Ovary (tissue), 9 donors: ENCODE measurements around the gene ABHD16A. TPM values are rescaled to one million over a fixed set of nuclear protein-coding genes. Genes with fewer than 3 reads are reported as not detected.

Experiments
- DNase-seq, 5 donors: peaks; one replicate each; pipeline ENCODE4 v3.0.0-alpha.2; 2019 to 2020
- H3K27ac ChIP-seq, 2 donors: fragments of 200-600 bp; one replicate each; pipeline versions ENCODE4 v1.5.1 to v1.8.0; 2019 to 2022
- H3K27me3 ChIP-seq: fragments of 200-600 bp; one replicate; pipeline ENCODE4 v1.8.0; 2022
- H3K36me3 ChIP-seq: fragments of 200-600 bp; sonication (generic); one replicate; pipeline ENCODE4 v1.5.1; 2019
- H3K4me1 ChIP-seq: one replicate; pipeline ENCODE4 v1.8.1; 2013; ENCODE audit warnings: mild to moderate bottlenecking, moderate library complexity; ENCODE audit not compliant: insufficient read depth
- H3K4me3 ChIP-seq: fragments of 200-600 bp; sonication (generic); one replicate; pipeline ENCODE4 v1.5.1; 2017
- H3K9me3 ChIP-seq, 2 donors: fragments of 200-600 bp in 1 of 2; sonication (generic) in 1 of 2; one replicate each; pipeline versions ENCODE4 v1.5.1 to v1.8.1; 2013 to 2019; ENCODE audit warnings: mild to moderate bottlenecking in 1 of 2, moderate library complexity in 1 of 2
- EP300 ChIP-seq: sonication (generic); formaldehyde crosslinking; IDR thresholded peaks from one replicate; pipeline ENCODE4 v1.6.1; 2017; ENCODE audit warnings: antibody characterized with exemption
- POLR2A ChIP-seq: fragments of 450-650 bp; IDR thresholded peaks from one replicate; pipeline ENCODE4 v1.6.1; 2017; ENCODE audit warnings: antibody characterized with exemption, mild to moderate bottlenecking, moderate library complexity
- WGBS, 3 donors: extraction: QIAGEN DNeasy Blood & Tissue Kit in 1 of 3; methylation state at CpG; one replicate each; pipeline versions ENCODE4 v1.1.5 to v1.1.7; 2013 to 2017; 5-methylcytosine and 5-hydroxymethylcytosine counted together
- intact Hi-C, 4 donors: fragments of 100-400 bp; cut with DNase I; formaldehyde crosslinking; loops; one replicate each; pipeline versions ENCODE4 v1.11.0 to v1.15.1; 2022 to 2023
- polyA plus RNA-seq, 2 donors: library from polyadenylated mRNA; stranded (reverse); fragments of 200-250 nt in 1 of 2; fragments of 350-450 nt in 1 of 2; fragmentation: Illumina TruSeq in 1 of 2; extraction: RNeasy Lipid Tissue Mini Kit (QIAGEN cat#74804) in 1 of 2; gene quantifications; one replicate each; pipeline ENCODE4 v1.2.3, GENCODE V29; 2013 to 2014
- total RNA-seq, 7 donors: library from RNA; depleted of rRNA in 2 of 7; stranded (reverse); fragments of >200 nt in 2 of 7; fragmentation: NEBNext Ultra II Directional in 3 of 7; extraction: Animal tissue kit (Norgen Biotek cat#: 25700) in 3 of 7; gene quantifications; one replicate each; pipeline versions ENCODE4 v1.1.0 to v1.2.4, GENCODE V29; 2016 to 2023
- TF ChIP-seq, protein P1 (sequence below), 3 donors: fragments of 450-650 bp in 2 of 3; fragments of 200-600 bp in 1 of 3; IDR thresholded peaks; one replicate each; pipeline versions ENCODE4 v1.5.1 to v1.8.0; 2016 to 2022; ENCODE audit warnings: antibody characterized with exemption in 3 of 3, mild to moderate bottlenecking in 1 of 3
- donor health status: DM: no; HTN: no; CAD: no; lungs with moderate emphysema.
- donor health status: DM: no; HTN: no; CAD: no.
- donor health status: Bipolar disorder and iron deficiency.
- donor health status: DM: yes; HTN: yes; CAD: no.
- donor health status: DM: no; HTN: no; CAD: no.
- donor health status: DM: yes; HTN: yes; CAD: no.

ABHD16A gene
- total and polyA plus RNA-seq, 9 donors: 25.4 to 60.4 (median 36.7) TPM

DNA sequence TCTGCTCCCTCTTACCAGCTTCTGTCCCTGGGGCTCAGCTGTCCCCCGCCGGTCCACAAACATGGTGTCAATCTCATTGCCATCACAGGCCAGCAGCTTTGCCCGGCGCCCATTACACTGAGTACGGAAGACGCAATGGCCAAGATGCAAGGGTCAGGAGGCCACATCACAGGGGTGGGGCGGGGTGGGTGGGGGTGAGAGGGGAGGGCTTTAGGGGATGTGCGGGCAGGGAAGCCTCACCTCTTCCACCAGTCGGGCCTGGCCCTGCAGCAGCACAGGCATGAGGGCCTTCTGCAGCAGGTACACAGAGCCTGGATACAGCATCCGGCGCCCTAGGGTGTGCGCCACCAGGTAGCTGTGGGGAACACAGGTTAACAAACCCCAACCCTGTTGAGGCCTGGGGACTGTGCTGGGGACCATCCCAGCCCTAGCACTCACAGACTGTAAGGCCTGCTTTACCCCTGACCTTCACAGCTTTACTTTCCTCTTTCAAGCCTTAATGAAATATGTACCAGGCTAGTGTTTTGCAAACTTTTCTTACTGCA, 11.5 kb downstream of the ABHD16A start:
- 89 to 96% (median 92%) methylated on average over 12 of the region's 12 CpGs for WGBS, 3 donors
- intact Hi-C loops: no loop called here
- Histone ChIP-seq H3K4me3 (no peak overlapping the region), H3K4me1 (no peaks in the 10 kb centered on the region), H3K27me3 (no peaks in the 10 kb centered on the region), H3K27ac (no peak overlapping the region), H3K9me3 (no peaks in the 10 kb centered on the region), H3K36me3 (no peaks in the 10 kb centered on the region)
- no peak for DNase-seq
- TF ChIP-seq, protein P1, sequence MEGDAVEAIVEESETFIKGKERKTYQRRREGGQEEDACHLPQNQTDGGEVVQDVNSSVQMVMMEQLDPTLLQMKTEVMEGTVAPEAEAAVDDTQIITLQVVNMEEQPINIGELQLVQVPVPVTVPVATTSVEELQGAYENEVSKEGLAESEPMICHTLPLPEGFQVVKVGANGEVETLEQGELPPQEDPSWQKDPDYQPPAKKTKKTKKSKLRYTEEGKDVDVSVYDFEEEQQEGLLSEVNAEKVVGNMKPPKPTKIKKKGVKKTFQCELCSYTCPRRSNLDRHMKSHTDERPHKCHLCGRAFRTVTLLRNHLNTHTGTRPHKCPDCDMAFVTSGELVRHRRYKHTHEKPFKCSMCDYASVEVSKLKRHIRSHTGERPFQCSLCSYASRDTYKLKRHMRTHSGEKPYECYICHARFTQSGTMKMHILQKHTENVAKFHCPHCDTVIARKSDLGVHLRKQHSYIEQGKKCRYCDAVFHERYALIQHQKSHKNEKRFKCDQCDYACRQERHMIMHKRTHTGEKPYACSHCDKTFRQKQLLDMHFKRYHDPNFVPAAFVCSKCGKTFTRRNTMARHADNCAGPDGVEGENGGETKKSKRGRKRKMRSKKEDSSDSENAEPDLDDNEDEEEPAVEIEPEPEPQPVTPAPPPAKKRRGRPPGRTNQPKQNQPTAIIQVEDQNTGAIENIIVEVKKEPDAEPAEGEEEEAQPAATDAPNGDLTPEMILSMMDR (IDR thresholded peaks at IDR 0.05): no peak
- TF ChIP-seq POLR2A: no peak
- no peak for TF ChIP-seq EP300

DNA sequence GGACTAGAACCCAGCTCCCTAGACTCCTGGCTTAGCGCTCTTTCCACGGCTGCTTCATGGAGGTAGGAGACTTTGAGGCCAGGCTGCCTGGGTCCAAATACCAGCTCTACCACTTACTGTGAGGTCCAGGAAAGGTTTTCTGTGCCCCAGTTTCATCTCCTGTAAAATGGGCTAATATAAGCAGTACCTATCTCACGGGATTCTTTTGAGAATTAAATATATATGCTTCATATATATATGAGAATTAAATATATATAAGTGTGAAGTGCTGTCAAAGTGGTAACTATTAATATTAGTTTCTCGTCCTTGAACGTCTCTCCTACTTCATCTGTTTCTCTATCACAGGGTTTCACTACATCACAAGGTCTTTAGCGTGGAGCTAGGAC, 12.1 kb downstream of the ABHD16A start:
- Histone ChIP-seq H3K36me3 (no peaks in the 10 kb centered on the region), H3K27ac (no peak overlapping the region), H3K9me3 (no peaks in the 10 kb centered on the region), H3K4me1 (no peaks in the 10 kb centered on the region), H3K4me3 (no peak overlapping the region), H3K27me3 (no peaks in the 10 kb centered on the region)
- WGBS, 3 donors: 84 to 91% (median 86%) methylated on average over 6 of the region's 6 CpGs
- intact Hi-C loops: no loop called here
- DNase-seq: no peak
- TF ChIP-seq, protein P1 (IDR thresholded peaks at IDR 0.05): no peak

DNA sequence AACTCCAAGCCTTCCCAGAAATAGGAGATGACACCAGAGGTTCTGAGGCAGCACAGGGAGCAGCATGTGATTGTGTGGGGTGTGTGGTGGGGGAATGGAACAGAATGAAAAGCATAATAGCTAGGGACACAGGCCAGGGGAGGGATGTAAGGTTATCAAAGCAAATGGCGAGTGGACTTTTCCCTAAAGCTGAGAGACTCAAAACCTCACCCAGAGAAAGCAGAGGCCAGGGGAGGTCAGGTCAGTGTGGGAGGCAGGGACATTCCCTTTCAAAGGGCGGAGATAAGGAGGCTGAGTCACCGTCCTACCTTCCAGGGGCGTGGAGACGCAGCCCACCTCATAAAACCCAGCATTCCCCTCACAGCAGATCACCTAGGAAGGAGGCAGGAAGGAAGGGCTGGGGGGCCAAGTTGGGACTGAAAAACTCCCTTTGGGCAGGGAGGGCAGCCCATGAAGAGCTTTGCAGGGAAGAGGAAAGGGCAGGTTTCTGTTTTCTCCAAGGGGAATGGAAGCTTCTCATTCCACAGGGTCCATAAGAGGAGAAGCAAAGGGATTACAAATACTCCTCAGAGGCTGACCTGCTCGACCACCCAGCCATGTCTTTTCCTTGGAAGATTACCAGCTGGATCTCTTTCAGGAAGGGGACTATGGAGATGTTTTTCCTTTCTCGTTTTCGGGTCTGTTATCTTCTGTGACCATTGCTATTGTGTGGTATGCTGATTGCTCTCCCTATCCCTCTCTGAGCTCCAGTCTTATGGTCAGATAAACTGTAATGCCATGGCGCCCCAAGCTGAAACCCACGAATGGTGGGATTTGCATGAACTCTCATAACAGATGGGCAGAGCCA, 12.7 kb downstream of the ABHD16A start:
- intact Hi-C loops: no loop called here
- H3K27me3 ChIP-seq: no peaks in the 10 kb centered on the region
- no peaks in the 10 kb centered on the region for H3K36me3 ChIP-seq
- H3K9me3 ChIP-seq: no peaks in the 10 kb centered on the region
- no peak for DNase-seq
- no peak overlapping the region for H3K4me3 ChIP-seq
- 47 to 51% (median 49%) methylated on average over 10 of the region's 10 CpGs for WGBS, 3 donors
- TF ChIP-seq, protein P1 (IDR thresholded peaks at IDR 0.05): no peak
- TF ChIP-seq POLR2A: no peak
- TF ChIP-seq EP300: no peak
- no peak overlapping the region for H3K27ac ChIP-seq
- H3K4me1 ChIP-seq: no peaks in the 10 kb centered on the region

DNA sequence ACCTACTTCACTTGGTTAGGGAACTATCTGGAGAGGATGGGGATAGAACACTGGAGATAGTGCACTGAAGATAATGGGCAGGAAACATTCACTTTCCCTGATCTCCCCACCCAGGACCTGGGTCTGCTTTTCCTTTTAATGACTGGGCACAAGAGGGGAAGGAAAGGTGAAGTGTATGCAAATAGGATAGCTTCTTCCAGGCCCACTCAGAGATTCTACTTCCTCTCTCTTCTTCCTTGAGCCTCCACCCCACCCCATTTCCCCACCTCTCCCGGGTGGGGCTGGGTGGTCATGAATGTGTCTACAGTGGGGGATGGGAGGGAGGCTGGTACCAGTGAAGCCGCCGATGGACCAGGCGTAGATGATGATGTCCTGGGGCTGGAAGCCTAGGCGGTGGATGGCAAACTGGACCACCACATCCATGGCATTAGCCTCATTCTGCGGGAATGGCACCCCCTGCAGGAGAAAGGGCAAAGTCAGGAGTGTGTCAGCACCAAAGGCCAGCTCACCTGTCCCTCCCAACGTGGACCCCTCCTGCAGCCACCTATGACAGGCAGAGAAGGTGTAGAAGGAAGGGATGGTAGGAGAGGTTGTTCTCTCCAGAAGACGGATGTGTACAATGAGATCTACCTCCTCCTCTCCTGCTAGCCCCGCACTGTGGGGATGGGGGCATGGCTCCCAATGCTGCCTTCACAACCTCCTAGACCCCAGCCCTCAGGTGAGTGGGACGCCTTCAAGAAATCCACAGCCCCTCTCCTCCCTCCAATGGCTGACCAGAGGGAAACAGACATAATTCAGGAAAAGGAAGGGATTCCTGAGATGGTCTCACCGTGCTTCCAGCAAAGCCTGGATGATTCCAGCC, 13.6 kb downstream of the ABHD16A start:
- 68 to 77% (median 72%) methylated on average over 11 of the region's 11 CpGs for WGBS, 3 donors
- Histone ChIP-seq H3K27ac (no peak overlapping the region), H3K4me1 (no peaks in the 10 kb centered on the region), H3K36me3 (no peaks in the 10 kb centered on the region), H3K27me3 (no peaks in the 10 kb centered on the region), H3K4me3 (no peak overlapping the region), H3K9me3 (no peaks in the 10 kb centered on the region)
- intact Hi-C loops: loop anchor here in 2 of 4 donors (10.0 kb wide), 1 partner anchor 175 kb away; the partner anchor contains the start of gene NEU1 (in 2 of the 2)
- no peak for DNase-seq
- TF ChIP-seq POLR2A (no peak), EP300 (no peak)
- TF ChIP-seq, protein P1 (IDR thresholded peaks at IDR 0.05): no peak
